ENCODE measurements around the gene IPO4.

IPO4 gene

DNA sequence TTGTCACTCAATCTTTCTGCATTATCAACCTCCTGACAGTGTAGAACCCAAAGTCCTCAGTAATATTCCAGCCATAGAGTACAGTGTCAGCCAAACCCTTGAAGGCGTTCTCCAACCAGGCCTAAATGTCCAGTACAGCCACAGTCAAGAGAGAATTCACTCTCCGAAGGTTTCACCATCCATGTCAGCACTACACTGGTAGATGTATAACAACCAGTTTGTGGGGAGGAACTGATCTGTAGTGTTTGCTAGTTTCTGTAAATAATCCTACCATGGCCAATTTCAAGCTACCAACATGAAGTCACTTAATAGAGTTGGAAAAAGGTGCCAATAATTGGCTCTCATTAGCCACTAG, 27.7 kb upstream of the IPO4 start:
- POLR2A ChIA-PET = interaction anchor here (0.8 kb wide), 1 partner anchor 26 kb away, joined by 3 read pairs; the partner anchor contains the start of gene TINF2
- no peak for DNase-seq
- Histone ChIP-seq H3K9me3 (ENCODE audit: control extremely low read depth in 1 of 5, control insufficient read depth in 4 of 5, insufficient read depth in 2 of 5, low read depth in 1 of 5, low read length in 4 of 5) (no peaks in the 10 kb centered on the region), H3K27ac (ENCODE audit: insufficient read depth in 1 of 2, low read depth in 1 of 2, low read length in 2 of 2, poor library complexity in 1 of 2, severe bottlenecking in 2 of 2) (no peak overlapping the region), H3K27me3 (replicated peaks in 2 of 5; ENCODE audit: control insufficient read depth in 4 of 5, insufficient read depth in 5 of 5, low read length in 4 of 5) (no peaks in the 10 kb centered on the region), H3K36me3 (ENCODE audit: control insufficient read depth in 4 of 4, insufficient read depth in 4 of 4, low read length in 3 of 4) (peaks cover 0 to 20% (median 10%) of the 10 kb centered on the region in 4 experiments), H3K4me1 (ENCODE audit: control extremely low read depth in 1 of 4, control insufficient read depth in 4 of 4, insufficient read depth in 4 of 4, low read length in 3 of 4) (peaks cover 7 to 33% (median 26%) of the 10 kb centered on the region in 4 experiments), H3K4me3 (ENCODE audit: control insufficient read depth in 1 of 7, extremely low read depth in 1 of 7, insufficient read depth in 4 of 7, low read depth in 2 of 7, low read length in 6 of 7) (peak overlapping the region in 3 of 7 experiments; percentile 99)
- no CpG with 5 or more reads among the region's 2 CpGs for WGBS (ENCODE audit: insufficient coverage)
- CTCF ChIA-PET = interaction anchor here (0.8 to 3.4 kb wide), 18 partner anchors 9 to 149 kb away, joined by 3 to 31 read pairs (median 5); partner anchors contain the start of genes CIDEB, GMPR2, NEDD8 and RABGGTA

DNA sequence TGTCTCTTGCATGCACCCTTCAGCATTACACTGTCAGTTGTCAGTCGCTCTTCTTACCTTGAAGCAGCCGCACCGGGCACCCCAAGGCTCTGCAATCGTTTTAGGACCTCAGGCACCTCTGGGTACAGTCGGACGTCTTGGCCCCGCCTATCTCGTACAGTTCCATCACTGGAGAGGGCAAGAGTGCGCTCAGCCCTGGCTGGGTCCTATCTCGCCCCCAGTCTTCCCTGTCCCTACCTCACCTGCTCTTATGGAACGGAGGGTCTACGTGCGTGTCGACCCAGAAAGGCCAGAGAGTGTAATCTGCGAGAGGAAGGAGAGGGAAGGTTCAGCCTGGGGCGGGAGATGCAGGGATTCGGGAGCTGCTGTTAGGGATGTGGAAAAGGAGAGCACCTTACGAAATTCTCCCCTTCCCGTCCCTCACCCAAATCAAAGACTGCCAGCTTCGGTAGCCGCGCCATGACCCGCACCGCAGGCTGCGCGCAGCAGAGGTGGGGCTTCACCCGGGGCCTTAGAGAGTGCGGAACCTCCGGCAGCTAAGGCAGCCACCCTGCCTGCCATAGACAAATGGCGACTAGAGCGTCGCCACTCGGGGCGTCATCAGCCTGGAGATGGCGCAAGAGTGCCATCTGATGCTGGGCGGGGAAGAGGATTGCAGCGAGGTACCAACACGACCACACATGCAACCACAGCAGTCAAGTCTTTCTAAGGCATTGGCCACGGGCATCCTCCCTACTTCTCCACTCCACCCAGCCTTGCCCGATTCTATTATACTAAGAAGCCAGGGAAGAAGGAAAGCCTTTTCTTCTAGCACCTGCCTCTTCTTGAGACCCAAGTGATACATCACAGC, 27.1 kb upstream of the IPO4 start, which contains the start of gene MDP1:
Gene MDP1 (minus strand): TSS at position 572 of the 850 bp plus-strand sequence. CDS start 111 bp downstream, at position 461.
- WGBS (ENCODE audit: insufficient coverage) = under 1% methylated on average over 30 of the region's 40 CpGs
- CTCF ChIA-PET = interaction anchor here (0.8 to 3.4 kb wide), 18 partner anchors 10 to 150 kb away, joined by 3 to 31 read pairs (median 5); partner anchors contain the start of genes CIDEB, GMPR2, NEDD8 and RABGGTA

DNA sequence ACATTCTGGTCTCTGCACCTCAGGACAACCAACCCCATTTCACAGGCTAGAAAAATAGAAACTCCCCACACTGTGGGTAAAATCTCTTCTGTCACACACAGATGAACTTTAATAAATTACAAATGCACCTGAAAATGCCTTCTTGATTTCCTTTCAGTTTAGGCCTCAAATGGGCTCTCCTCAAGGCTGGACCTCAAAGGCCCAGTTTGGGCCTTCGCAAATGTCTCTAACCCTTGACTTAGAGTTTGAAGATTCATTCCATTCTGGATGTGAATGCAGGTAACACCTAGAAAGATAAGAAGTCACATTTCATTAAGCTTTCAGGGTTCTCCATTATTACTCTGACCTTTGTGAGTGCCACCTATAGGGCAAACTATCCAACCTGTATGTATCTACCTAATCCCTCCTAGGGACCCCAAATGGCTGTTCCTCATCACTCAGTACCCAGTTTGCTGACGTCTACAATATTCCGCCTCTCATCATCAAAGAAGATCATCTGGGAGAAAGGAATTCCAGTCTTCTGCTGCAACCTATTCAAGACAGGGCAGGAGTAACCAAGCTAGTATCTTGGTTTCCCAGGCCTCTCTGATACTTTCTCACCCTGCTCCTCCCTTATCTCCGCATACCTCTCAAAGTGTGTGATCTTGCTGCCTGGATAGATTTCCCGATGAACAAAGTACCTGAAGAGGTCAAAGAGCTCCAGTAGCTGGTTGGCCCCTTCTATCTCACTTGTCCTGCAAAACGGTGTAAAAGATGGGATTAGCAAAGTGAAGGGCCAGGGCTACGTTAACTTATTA, 25.4 kb upstream of the IPO4 start:
- peak overlapping the region in 5 of 7 experiments; percentile 80 to 91 (median 88) for H3K4me3 ChIP-seq (ENCODE audit: control insufficient read depth in 1 of 7, extremely low read depth in 1 of 7, insufficient read depth in 4 of 7, low read depth in 2 of 7, low read length in 6 of 7)
- no peaks in the 10 kb centered on the region for H3K27me3 ChIP-seq (replicated peaks in 2 of 5; ENCODE audit: control insufficient read depth in 4 of 5, insufficient read depth in 5 of 5, low read length in 4 of 5)
- H3K9me3 ChIP-seq (ENCODE audit: control extremely low read depth in 1 of 5, control insufficient read depth in 4 of 5, insufficient read depth in 2 of 5, low read depth in 1 of 5, low read length in 4 of 5) = no peaks in the 10 kb centered on the region
- H3K36me3 ChIP-seq (ENCODE audit: control insufficient read depth in 4 of 4, insufficient read depth in 4 of 4, low read length in 3 of 4) = peaks cover 3 to 41% (median 28%) of the 10 kb centered on the region in 4 experiments
- ChIA-PET CTCF (interaction anchor here (0.8 to 3.4 kb wide), 12 partner anchors 10 to 121 kb away, joined by 3 to 31 read pairs (median 4); partner anchors contain the start of genes ADCY4, CIDEB, IPO4 and IRF9), POLR2A (interaction anchor here (0.9 to 2.9 kb wide), 5 partner anchors 17 to 44 kb away, joined by 3 to 25 read pairs (median 4); partner anchors contain the start of genes IPO4, TINF2 and TM9SF1)
- no peak for DNase-seq
- peaks cover 7 to 33% (median 26%) of the 10 kb centered on the region in 4 experiments for H3K4me1 ChIP-seq (ENCODE audit: control extremely low read depth in 1 of 4, control insufficient read depth in 4 of 4, insufficient read depth in 4 of 4, low read length in 3 of 4)
- peak overlapping the region; percentile 93 to 95 for H3K27ac ChIP-seq (ENCODE audit: insufficient read depth in 1 of 2, low read depth in 1 of 2, low read length in 2 of 2, poor library complexity in 1 of 2, severe bottlenecking in 2 of 2)
- 90% methylated on average over 6 of the region's 7 CpGs for whole genome bisulfite sequencing (ENCODE audit: insufficient coverage)

More for the DNA sequence above, 27.1 kb upstream of the IPO4 start, which contains the start of gene MDP1:
- POLR2A ChIA-PET = interaction anchor here (0.6 to 1.3 kb wide), 5 partner anchors 26 to 55 kb away, joined by 3 to 4 read pairs (median 3); partner anchors contain the start of genes IPO4 and TINF2
- Histone ChIP-seq H3K27me3 (replicated peaks in 2 of 5; ENCODE audit: control insufficient read depth in 4 of 5, insufficient read depth in 5 of 5, low read length in 4 of 5) (no peaks in the 10 kb centered on the region), H3K9me3 (ENCODE audit: control extremely low read depth in 1 of 5, control insufficient read depth in 4 of 5, insufficient read depth in 2 of 5, low read depth in 1 of 5, low read length in 4 of 5) (no peaks in the 10 kb centered on the region), H3K27ac (ENCODE audit: insufficient read depth in 1 of 2, low read depth in 1 of 2, low read length in 2 of 2, poor library complexity in 1 of 2, severe bottlenecking in 2 of 2) (peak within 1 kb of the TSS; percentile 54 to 84), H3K4me1 (ENCODE audit: control extremely low read depth in 1 of 4, control insufficient read depth in 4 of 4, insufficient read depth in 4 of 4, low read length in 3 of 4) (peaks cover 7 to 33% (median 26%) of the 10 kb centered on the region in 4 experiments), H3K4me3 (ENCODE audit: control insufficient read depth in 1 of 7, extremely low read depth in 1 of 7, insufficient read depth in 4 of 7, low read depth in 2 of 7, low read length in 6 of 7) (peak within 1 kb of the TSS; percentile 53 to 99 (median 99)), H3K36me3 (ENCODE audit: control insufficient read depth in 4 of 4, insufficient read depth in 4 of 4, low read length in 3 of 4) (peaks cover 0 to 25% (median 12%) of the 10 kb centered on the region in 4 experiments)
- peak; percentile 94 to 97 (median 96) for DNase-seq

DNA sequence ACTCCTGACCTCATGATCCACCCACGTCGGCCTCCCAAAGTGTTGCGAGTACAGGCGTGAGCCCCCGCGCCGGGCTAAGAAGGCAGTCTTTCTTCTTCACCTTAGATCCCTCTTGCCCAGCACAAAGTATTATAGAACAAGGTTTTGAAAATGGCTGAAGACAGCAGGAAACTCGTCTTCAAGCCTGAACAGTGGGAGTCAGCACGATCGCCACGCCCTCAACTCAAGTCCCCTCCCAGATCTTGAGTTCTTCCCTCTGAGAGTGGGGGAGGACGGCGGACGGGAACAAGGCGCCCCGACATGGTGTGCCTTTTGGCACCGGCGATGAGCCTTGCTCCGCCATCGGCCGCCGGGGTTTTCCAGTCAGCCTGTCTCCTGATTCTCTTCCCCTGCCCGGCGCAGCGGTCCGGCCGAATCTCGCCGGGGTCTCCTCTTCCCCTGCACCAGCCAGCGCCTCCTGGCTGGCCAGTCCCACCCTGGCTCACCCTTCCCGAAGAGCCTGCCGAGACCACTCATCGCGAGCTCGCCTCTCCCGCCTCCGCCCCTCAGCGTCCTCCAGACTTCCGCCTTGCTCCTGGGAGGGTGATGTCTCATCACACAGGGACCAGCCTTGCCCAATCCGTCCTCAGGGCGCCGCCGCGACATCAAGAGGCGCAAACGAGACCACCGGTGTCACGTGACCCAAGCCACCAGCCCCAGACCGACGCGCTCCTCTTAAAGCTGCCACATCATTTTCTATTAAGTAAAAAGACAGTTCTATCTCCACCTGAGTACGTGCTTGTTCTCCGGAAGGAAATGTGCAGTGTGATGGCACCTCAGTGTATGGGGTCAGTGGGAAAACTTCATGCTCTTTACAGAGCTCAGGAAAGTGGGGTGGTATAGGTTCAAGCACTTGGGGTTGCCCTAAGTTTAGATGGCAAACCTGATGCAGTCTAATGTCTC, 24.6 kb upstream of the IPO4 start, which contains the start of gene CHMP4A:
Gene CHMP4A (minus strand): TSS at position 565 of the 942 bp plus-strand sequence. CDS start 49 bp downstream, at position 516.
- H3K4me1 ChIP-seq (ENCODE audit: control extremely low read depth in 1 of 4, control insufficient read depth in 4 of 4, insufficient read depth in 4 of 4, low read length in 3 of 4) = peaks cover 7 to 33% (median 26%) of the 10 kb centered on the region in 4 experiments
- no peaks in the 10 kb centered on the region for H3K9me3 ChIP-seq (ENCODE audit: control extremely low read depth in 1 of 5, control insufficient read depth in 4 of 5, insufficient read depth in 2 of 5, low read depth in 1 of 5, low read length in 4 of 5)
- POLR2A ChIA-PET = interaction anchor here (0.9 to 2.9 kb wide), 4 partner anchors 18 to 43 kb away, joined by 3 to 25 read pairs (median 4); partner anchors contain the start of genes TINF2 and TM9SF1
- H3K4me3 ChIP-seq (ENCODE audit: control insufficient read depth in 1 of 7, extremely low read depth in 1 of 7, insufficient read depth in 4 of 7, low read depth in 2 of 7, low read length in 6 of 7) = peak within 1 kb of the TSS; percentile 74 to 91 (median 84)
- WGBS (ENCODE audit: insufficient coverage) = under 1% methylated on average over 47 of the region's 53 CpGs
- no peaks in the 10 kb centered on the region for H3K27me3 ChIP-seq (replicated peaks in 2 of 5; ENCODE audit: control insufficient read depth in 4 of 5, insufficient read depth in 5 of 5, low read length in 4 of 5)
- peak within 1 kb of the TSS; percentile 93 to 95 for H3K27ac ChIP-seq (ENCODE audit: insufficient read depth in 1 of 2, low read depth in 1 of 2, low read length in 2 of 2, poor library complexity in 1 of 2, severe bottlenecking in 2 of 2)
- peak; percentile 98 to 99 (median 99) for DNase-seq
- H3K36me3 ChIP-seq (ENCODE audit: control insufficient read depth in 4 of 4, insufficient read depth in 4 of 4, low read length in 3 of 4) = peaks cover 3 to 42% (median 29%) of the 10 kb centered on the region in 4 experiments
- CTCF ChIA-PET = interaction anchor here (0.6 to 2.8 kb wide), 15 partner anchors 9 to 120 kb away, joined by 3 to 21 read pairs (median 4); partner anchors contain the start of genes IPO4, IRF9, TINF2 and TM9SF1

DNA sequence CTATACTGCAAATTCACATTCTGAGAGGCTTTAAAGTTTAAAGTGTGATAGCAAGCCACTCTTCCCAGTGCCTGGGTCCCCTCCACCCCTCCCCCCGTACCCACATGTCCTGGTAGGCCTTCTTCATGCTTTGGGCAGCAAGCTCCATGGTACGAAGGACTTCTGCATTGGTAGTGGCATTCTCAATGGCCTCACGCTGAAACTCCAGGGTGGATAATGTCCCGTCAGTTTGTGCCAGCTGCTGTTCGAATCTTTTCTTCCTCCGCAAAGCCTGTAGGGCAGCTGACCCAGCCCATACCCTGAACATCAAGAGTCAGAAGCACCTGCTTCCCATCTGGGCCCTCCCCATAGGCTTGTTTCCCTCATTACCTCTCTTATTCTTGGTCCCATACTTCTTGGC, 22.7 kb upstream of the IPO4 start:
- Histone ChIP-seq H3K4me1 (ENCODE audit: control extremely low read depth in 1 of 4, control insufficient read depth in 4 of 4, insufficient read depth in 4 of 4, low read length in 3 of 4) (peaks cover 7 to 31% (median 24%) of the 10 kb centered on the region in 4 experiments), H3K27ac (ENCODE audit: insufficient read depth in 1 of 2, low read depth in 1 of 2, low read length in 2 of 2, poor library complexity in 1 of 2, severe bottlenecking in 2 of 2) (no peak overlapping the region), H3K4me3 (ENCODE audit: control insufficient read depth in 1 of 7, extremely low read depth in 1 of 7, insufficient read depth in 4 of 7, low read depth in 2 of 7, low read length in 6 of 7) (no peak overlapping the region), H3K9me3 (ENCODE audit: control extremely low read depth in 1 of 5, control insufficient read depth in 4 of 5, insufficient read depth in 2 of 5, low read depth in 1 of 5, low read length in 4 of 5) (no peaks in the 10 kb centered on the region), H3K27me3 (replicated peaks in 2 of 5; ENCODE audit: control insufficient read depth in 4 of 5, insufficient read depth in 5 of 5, low read length in 4 of 5) (no peaks in the 10 kb centered on the region), H3K36me3 (ENCODE audit: control insufficient read depth in 4 of 4, insufficient read depth in 4 of 4, low read length in 3 of 4) (peaks cover 9 to 50% (median 38%) of the 10 kb centered on the region in 4 experiments)
- ChIA-PET CTCF (interaction anchor here (0.8 to 1.7 kb wide), 4 partner anchors 15 to 31 kb away, joined by 3 to 4 read pairs (median 4); partner anchors contain the start of genes IPO4, TINF2 and TM9SF1), POLR2A (no interaction called here)
- DNase-seq = no peak
- WGBS (ENCODE audit: insufficient coverage) = 98% methylated on average over 6 of the region's 6 CpGs
